SK-N-SH (cell line): ENCODE measurements around the gene ILF3. TPM values are rescaled to one million over a fixed set of nuclear protein-coding genes. Genes with fewer than 3 reads are reported as not detected.

ENCODE experiments used
- CTCF ChIA-PET: fragments of 300-600, 350-600 bp; formaldehyde crosslinking; extraction: SDS; loops from one replicate; lab custom pipeline; 2021; lab: Yijun Ruan, JAX
- POLR2A ChIA-PET: fragments of 350-600 bp; sonication (Branson Sonifier 250); formaldehyde crosslinking; extraction: SDS; loops from one replicate; lab custom pipeline; 2020; ENCODE audit warnings: antibody characterized with exemption, inconsistent platforms; lab: Yijun Ruan, JAX
- DNase-seq: peaks from one replicate; pipeline ENCODE4 v3.0.0; 2012
- H2AFZ ChIP-seq: fragments of 200-600 bp; sonication (generic); 2 replicates; pipeline ENCODE4 v1.8.1; 2016; ENCODE audit warnings: antibody characterized with exemption, mild to moderate bottlenecking, low read depth
- H3F3A ChIP-seq: fragments of 200-600 bp; sonication (generic); replicated peaks from 2 replicates; pipeline ENCODE3; 2016; ENCODE audit warnings: antibody characterized with exemption, mild to moderate bottlenecking; ENCODE audit not compliant: insufficient read depth
- H3K27ac ChIP-seq, 2 experiments: fragments of 200-500 bp in 1 of 2; fragments of 200-600 bp in 1 of 2; sonication (Bioruptor generic) in 1 of 2; sonication (generic), shearing (Covaris generic) in 1 of 2; 2 replicates each; pipeline versions ENCODE4 v1.5.1 to v1.6.1; 2014 to 2016; ENCODE audit warnings: low read depth in 2 of 2, inconsistent platforms in 1 of 2, low read length in 1 of 2, mild to moderate bottlenecking in 1 of 2, mixed read lengths in 1 of 2
- H3K27me3 ChIP-seq: fragments of 200-600 bp; sonication (generic), shearing (Covaris generic); 2 replicates; pipeline ENCODE4 v1.6.1; 2016; ENCODE audit warnings: mixed run types; ENCODE audit not compliant: insufficient read depth
- H3K36me3 ChIP-seq, 2 experiments: fragments of 200-500 bp in 1 of 2; fragments of 200-600 bp in 1 of 2; sonication (Bioruptor generic) in 1 of 2; sonication (generic) in 1 of 2; replicated peaks in 1 of 2; 2 replicates each; pipeline versions ENCODE3 to v1.5.1; 2014 to 2016; ENCODE audit warnings: low read length in 1 of 2, mild to moderate bottlenecking in 1 of 2; ENCODE audit not compliant: insufficient read depth in 2 of 2, control insufficient read depth in 1 of 2
- H3K4me1 ChIP-seq, 2 experiments: fragments of 200-500 bp in 1 of 2; fragments of 200-600 bp in 1 of 2; sonication (Bioruptor generic) in 1 of 2; sonication (generic), shearing (Covaris generic) in 1 of 2; 2 replicates each; pipeline versions ENCODE4 v1.5.1 to v1.6.1; 2014 to 2016; ENCODE audit warnings: low read depth in 1 of 2, low read length in 1 of 2, mixed run types in 1 of 2; ENCODE audit not compliant: insufficient read depth in 2 of 2, control insufficient read depth in 1 of 2
- H3K4me2 ChIP-seq: fragments of 200-600 bp; sonication (generic), shearing (Covaris generic); 2 replicates; pipeline ENCODE4 v1.6.1; 2017; ENCODE audit warnings: mixed run types
- H3K4me3 ChIP-seq, 2 experiments: fragments of 200-500 bp in 1 of 2; fragments of 200-600 bp in 1 of 2; sonication (Bioruptor generic) in 1 of 2; sonication (generic), shearing (Covaris generic) in 1 of 2; 2 replicates each; pipeline versions ENCODE4 v1.5.1 to v1.8.1; 2014 to 2016; ENCODE audit warnings: low read depth in 2 of 2, inconsistent platforms in 1 of 2, low read length in 1 of 2, mild to moderate bottlenecking in 1 of 2, mixed read lengths in 1 of 2, moderate library complexity in 1 of 2
- H3K79me2 ChIP-seq: fragments of 200-600 bp; sonication (generic); 2 replicates; pipeline ENCODE4 v1.8.1; 2017; ENCODE audit warnings: mild to moderate bottlenecking; ENCODE audit not compliant: insufficient read depth
- H3K9ac ChIP-seq: fragments of 200-600 bp; sonication (generic); 2 replicates; pipeline ENCODE4 v1.6.1; 2017; ENCODE audit warnings: mixed run types
- H3K9me2 ChIP-seq: fragments of 200-600 bp; sonication (generic); 2 replicates; pipeline ENCODE4 v1.6.1; 2017; ENCODE audit warnings: mixed run types
- H3K9me3 ChIP-seq: fragments of 200-600 bp; sonication (generic); 2 replicates; pipeline ENCODE4 v1.6.1; 2017; ENCODE audit warnings: mixed run types, mild to moderate bottlenecking, moderate library complexity
- H4K20me1 ChIP-seq: fragments of 200-600 bp; sonication (generic); 2 replicates; pipeline ENCODE4 v1.6.1; 2017; ENCODE audit warnings: mild to moderate bottlenecking, mixed run types; ENCODE audit not compliant: insufficient read depth
- CHD2 ChIP-seq: fragments of 150-350 bp; IDR thresholded peaks from 2 replicates; pipeline ENCODE4 v1.6.1; 2018; ENCODE audit warnings: low read length; ENCODE audit not compliant: partially characterized antibody
- ELF1 ChIP-seq: IDR thresholded peaks from 2 replicates; pipeline ENCODE4 v1.4.0; 2012
- FOSL2 ChIP-seq: IDR thresholded peaks from 2 replicates; pipeline ENCODE4 v1.4.0; 2012; ENCODE audit warnings: low read depth, mild to moderate bottlenecking, moderate library complexity, borderline replicate concordance
- JUND ChIP-seq: IDR thresholded peaks from 2 replicates; pipeline ENCODE4 v1.4.0; 2012
- NFIC ChIP-seq: IDR thresholded peaks from 2 replicates; pipeline ENCODE4 v1.4.0; 2012; ENCODE audit warnings: borderline replicate concordance
- PBX3 ChIP-seq: IDR thresholded peaks from 2 replicates; pipeline ENCODE4; 2012
- POLR2AphosphoS5 ChIP-seq: IDR thresholded peaks from 2 replicates; pipeline ENCODE4 v1.6.1; 2012; ENCODE audit warnings: low read depth, low read length
- RAD21 ChIP-seq: IDR thresholded peaks from 2 replicates; pipeline ENCODE4 v1.6.1; 2012; ENCODE audit warnings: mild to moderate bottlenecking, low read length
- RFX5 ChIP-seq: IDR thresholded peaks from 2 replicates; pipeline ENCODE4 v1.6.1; 2012; ENCODE audit warnings: mild to moderate bottlenecking, improper control_type of control experiment, low read length
- RXRA ChIP-seq: IDR thresholded peaks from 2 replicates; pipeline ENCODE4 v1.4.0; 2012; ENCODE audit warnings: low read depth, mild to moderate bottlenecking, borderline replicate concordance
- SMC3 ChIP-seq: IDR thresholded peaks from 2 replicates; pipeline ENCODE4 v1.6.1; 2012; ENCODE audit warnings: low read depth, low read length, improper control_type of control experiment
- TCF12 ChIP-seq: IDR thresholded peaks from 2 replicates; pipeline ENCODE4 v1.4.0; 2012
- USF2 ChIP-seq: fragments of 150-350 bp; IDR thresholded peaks from 2 replicates; pipeline ENCODE4 v1.6.1; 2017; ENCODE audit warnings: antibody characterized with exemption, low read length, low read depth, borderline replicate concordance
- ZBTB33 ChIP-seq: IDR thresholded peaks from 2 replicates; pipeline ENCODE4 v1.4.0; 2012; ENCODE audit warnings: low read depth, borderline replicate concordance
- WGBS: methylation state at CpG from one replicate; pipeline ENCODE4 v1.1.6; 2017; ENCODE audit warnings: low lambda C conversion rate; 5-methylcytosine and 5-hydroxymethylcytosine counted together
- polyA plus RNA-seq, 3 experiments: library from polyadenylated mRNA; depleted of rRNA; stranded (reverse); fragments of >200 nt; gene quantifications; 2 replicates each; pipeline ENCODE4 v1.2.3, GENCODE V29; 2012

ILF3 gene
- polyA plus RNA-seq, 1 of the 3 experiments (the other 2 are of a cell fraction): 229 TPM

- peaks cover 38% of the 10 kb centered on the region for H3F3A ChIP-seq
- H3K9me3 ChIP-seq: no peaks in the 10 kb centered on the region
- no peak overlapping the region for H3K9ac ChIP-seq
- H3K4me1 ChIP-seq: peaks cover 0 to 7% of the 10 kb centered on the region in 2 experiments; a peak in 1 of 4 replicates
- no peak for DNase-seq
- 79% methylated on average over 7 of the region's 7 CpGs for WGBS
- H3K36me3 ChIP-seq: peaks cover 32 to 66% of the 10 kb centered on the region in 2 experiments
- peaks cover 6% of the 10 kb centered on the region; the same call in 1 of the 2 replicates for H3K79me2 ChIP-seq
- peaks cover 87% of the 10 kb centered on the region for H4K20me1 ChIP-seq
- H3K27me3 ChIP-seq: no peaks in the 10 kb centered on the region
- no peak overlapping the region for H3K4me3 ChIP-seq
- ChIA-PET POLR2A (no interaction called here), CTCF (interaction anchor here (0.7 to 3.2 kb wide), 3 partner anchors 10 to 174 kb away, joined by 3 to 22 read pairs (median 3); partner anchors contain the start of gene QTRT1)
- no peak overlapping the region for H3K4me2 ChIP-seq
- no peak overlapping the region for H3K27ac ChIP-seq
- no peak overlapping the region for H2AFZ ChIP-seq
- H3K9me2 ChIP-seq: no peaks in the 10 kb centered on the region
- TF ChIP-seq FOSL2: no peak
- no peak for TF ChIP-seq JUND
- TF ChIP-seq NFIC: no peak
- TF ChIP-seq PBX3: no peak
Observed at GRCh38 chr19:10690341-10690781, 36.2 kb downstream of the ILF3 start.

DNA sequence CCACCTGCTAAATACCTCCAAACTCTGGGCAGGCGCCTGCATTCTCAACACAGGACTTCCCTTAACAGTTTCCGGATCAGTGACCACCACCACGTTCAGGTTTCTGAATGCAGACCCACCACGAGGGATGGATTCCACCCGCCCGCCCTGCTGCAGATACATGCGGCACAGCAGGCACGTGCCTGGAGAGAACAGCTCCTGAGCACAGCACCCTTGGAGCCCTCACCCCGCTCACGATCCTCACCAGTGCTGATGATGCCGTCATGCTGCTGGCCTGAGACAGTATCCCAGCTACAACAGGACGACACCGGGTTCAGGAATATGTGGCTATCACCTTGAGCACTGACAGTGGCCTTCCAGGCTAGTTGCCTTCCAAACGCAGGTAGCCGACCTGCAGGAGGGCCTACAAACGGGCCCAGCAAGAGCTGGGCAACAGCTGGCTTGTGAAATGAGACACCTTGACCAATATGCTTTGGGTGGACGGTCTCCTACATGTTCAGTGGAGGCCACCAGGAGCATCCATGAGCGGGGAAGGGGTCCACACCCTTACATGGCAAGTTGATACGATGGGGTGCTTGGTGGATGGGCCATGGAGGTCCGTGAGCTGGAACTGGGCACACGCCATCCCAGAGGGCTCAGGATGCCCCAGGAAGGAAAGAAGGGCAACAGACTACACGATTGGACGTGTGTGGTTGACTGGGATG lies 37.2 kb downstream of the ILF3 start:
- POLR2A ChIA-PET: interaction anchor here (1.2 kb wide), 1 partner anchor 17 kb away, joined by 3 read pairs; no protein-coding TSS in a partner anchor
- Histone ChIP-seq H3K27me3 (no peaks in the 10 kb centered on the region), H3K4me1 (peaks cover 0 to 10% of the 10 kb centered on the region in 2 experiments; a peak in 1 of 4 replicates), H3K9me3 (no peaks in the 10 kb centered on the region), H2AFZ (no peak overlapping the region), H3K4me3 (no peak overlapping the region), H3K4me2 (no peak overlapping the region), H3K79me2 (no peaks in the 10 kb centered on the region; the same call in 1 of the 2 replicates), H3K9me2 (no peaks in the 10 kb centered on the region), H3K27ac (no peak overlapping the region), H3K9ac (no peak overlapping the region), H3K36me3 (peaks cover 26 to 56% of the 10 kb centered on the region in 2 experiments), H3F3A (peaks cover 42% of the 10 kb centered on the region), H4K20me1 (peaks cover 82% of the 10 kb centered on the region)
- TF ChIP-seq TCF12 (no peak), RFX5 (no peak), RXRA (no peak), ZBTB33 (no peak), ELF1 (no peak), CHD2 (no peak), RAD21 (no peak), POLR2AphosphoS5 (no peak), SMC3 (no peak), USF2 (no peak)
- CTCF ChIA-PET: interaction anchor here (0.7 to 2.5 kb wide), 4 partner anchors 9 to 174 kb away, joined by 3 to 14 read pairs (median 5); partner anchors contain the start of gene QTRT1
- WGBS: 90% methylated on average over 11 of the region's 23 CpGs
- no peak for DNase-seq
